Measurements from ENCODE around the gene TFEB.

- no peak for TF ChIP-seq SALL2 (tag by site-specific recombination; IDR thresholded peaks at IDR 0.05; ENCODE audit: borderline replicate concordance)
- TF ChIP-seq REPIN1 (tag by site-specific recombination; IDR thresholded peaks at IDR 0.05; ENCODE audit: low read depth): no peak
- no peak for TF ChIP-seq HOXA7 (CRISPR knock-in tag; IDR thresholded peaks at IDR 0.05; ENCODE audit: borderline replicate concordance)
- TF ChIP-seq ZNF416 (tag by site-specific recombination; IDR thresholded peaks at IDR 0.05): no peak
- TF ChIP-seq ZNF529 (tag by site-specific recombination; IDR thresholded peaks at IDR 0.05; ENCODE audit: insufficient replicate concordance): no peak
- no peak for TF ChIP-seq ZNF777 (tag by site-specific recombination; IDR thresholded peaks at IDR 0.05; ENCODE audit: borderline replicate concordance)
- no peak for TF ChIP-seq CTCF (tag by site-specific recombination; IDR thresholded peaks at IDR 0.05)
- no peak for TF ChIP-seq GFI1B (tag by site-specific recombination; IDR thresholded peaks at IDR 0.05)
- no peak for TF ChIP-seq ZNF513 (tag by site-specific recombination; IDR thresholded peaks at IDR 0.05)
These were observed 41.8 kb downstream of the TFEB start for GRCh38 chr6:41693281-41694240.
